Activated CD4-positive, alpha-beta T cell treated with anti-CD3 and anti-CD28 coated beads, Interleukin-2, amount 10 ng/mL, durations not matched to agents 24 days and 14 days (primary cell): ENCODE measurements around the gene SLC35F3. TPM values are rescaled to one million over a fixed set of nuclear protein-coding genes. Genes with fewer than 3 reads are reported as not detected.

Source experiments
- DNase-seq: peaks from one replicate; pipeline ENCODE4 v3.0.0; 2022
- H3K27ac Mint-ChIP-seq: one replicate; pipeline ENCODE4 v1.8.0; 2022; ENCODE audit warnings: mild to moderate bottlenecking, mixed read lengths
- H3K27me3 Mint-ChIP-seq: one replicate; pipeline ENCODE4 v1.8.0; 2022; ENCODE audit warnings: mixed read lengths
- H3K36me3 Mint-ChIP-seq: one replicate; pipeline ENCODE4 v1.8.0; 2022; ENCODE audit warnings: low read depth, mild to moderate bottlenecking, mixed read lengths
- H3K4me1 Mint-ChIP-seq: one replicate; pipeline ENCODE4 v1.8.0; 2021; ENCODE audit warnings: mixed read lengths
- H3K4me3 Mint-ChIP-seq: one replicate; pipeline ENCODE4 v1.8.0; 2022; ENCODE audit warnings: mild to moderate bottlenecking, moderate library complexity, mixed read lengths
- H3K9me3 Mint-ChIP-seq: one replicate; pipeline ENCODE4 v1.8.0; 2021; ENCODE audit warnings: mixed read lengths
- intact Hi-C: fragments of 100-400 bp; cut with micrococcal nuclease; formaldehyde crosslinking; loops from one replicate; pipeline ENCODE4 v1.15.1; 2023
- total RNA-seq: library from RNA; stranded (reverse); gene quantifications from 2 replicates; pipeline ENCODE4 v1.2.3, GENCODE V29; 2022

Gene SLC35F3
- total RNA-seq, 1 donor from 2014 or later, result 10.9 TPM

- peaks cover 12% of the 10 kb centered on the region for H3K27me3 Mint-ChIP-seq
- DNase-seq, result no peak
Measured at GRCh38 chr1:234307726-234308125, 403.2 kb downstream of the SLC35F3 start.

GRCh38 chr1:234309243-234309597 is 404.7 kb downstream of the SLC35F3 start:
- H3K27ac Mint-ChIP-seq, result no peak overlapping the region
- intact Hi-C loops, result no loop called here
- peaks cover 2% of the 10 kb centered on the region for H3K36me3 Mint-ChIP-seq
- H3K27me3 Mint-ChIP-seq, result peaks cover 10% of the 10 kb centered on the region
- H3K4me3 Mint-ChIP-seq, result no peak overlapping the region
- no peaks in the 10 kb centered on the region for H3K9me3 Mint-ChIP-seq
- DNase-seq, result no peak
- H3K4me1 Mint-ChIP-seq, result peaks cover 18% of the 10 kb centered on the region

More at GRCh38 chr1:234307726-234308125, 403.2 kb downstream of the SLC35F3 start:
- H3K36me3 Mint-ChIP-seq, result peaks cover 2% of the 10 kb centered on the region
- H3K27ac Mint-ChIP-seq, result no peak overlapping the region
- no peak overlapping the region for H3K4me3 Mint-ChIP-seq
- H3K4me1 Mint-ChIP-seq, result peaks cover 14% of the 10 kb centered on the region
- H3K9me3 Mint-ChIP-seq, result no peaks in the 10 kb centered on the region
- intact Hi-C loops, result no loop called here

DNA sequence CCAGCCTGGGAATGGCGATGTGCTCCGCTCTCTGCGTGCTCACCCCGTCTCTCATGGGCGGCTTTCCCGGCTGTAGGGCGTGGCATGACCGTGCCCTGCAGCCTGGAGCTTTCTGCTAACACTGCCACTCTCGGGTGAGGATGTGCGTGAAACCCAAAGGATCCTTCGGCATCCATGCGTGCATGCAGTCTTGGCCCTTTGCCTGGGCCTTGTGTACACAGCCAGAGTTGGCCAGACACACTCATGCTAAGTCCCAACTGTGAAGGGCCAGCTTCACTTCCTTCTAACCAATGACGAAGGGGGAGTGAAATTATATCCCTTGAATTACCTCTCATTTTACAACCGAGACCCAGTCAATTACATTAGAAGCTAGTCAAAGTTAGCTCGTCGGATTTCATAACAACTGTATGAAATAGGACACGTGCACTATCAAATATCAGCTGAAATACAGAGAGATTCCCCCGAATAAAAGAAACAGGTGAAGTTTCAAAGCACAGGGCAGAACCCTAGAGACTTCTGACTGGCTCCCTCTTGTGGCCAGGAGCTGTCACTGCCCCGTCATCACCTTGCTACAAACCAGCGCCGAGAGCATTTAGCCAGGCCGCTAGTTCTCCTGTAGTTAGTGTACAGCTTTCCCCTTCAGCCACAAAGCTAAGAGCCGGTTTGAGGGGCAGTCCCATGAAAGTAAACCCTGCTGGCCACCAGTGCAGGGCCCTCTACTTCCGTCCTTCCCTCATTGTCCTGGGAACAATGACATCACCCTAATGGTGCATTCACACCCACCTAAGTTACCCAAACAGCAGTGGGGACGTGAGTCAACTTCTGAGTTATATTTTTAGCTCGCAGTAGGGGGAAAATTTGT is 405.4 kb downstream of the SLC35F3 start:
- Mint-ChIP-seq H3K36me3 (no peaks in the 10 kb centered on the region), H3K27ac (peak overlapping the region; percentile 70)
- intact Hi-C loops, result loop anchor here (1.0 to 2.0 kb wide), 4 partner anchors 39 to 195 kb away; no protein-coding TSS in a partner anchor

DNA sequence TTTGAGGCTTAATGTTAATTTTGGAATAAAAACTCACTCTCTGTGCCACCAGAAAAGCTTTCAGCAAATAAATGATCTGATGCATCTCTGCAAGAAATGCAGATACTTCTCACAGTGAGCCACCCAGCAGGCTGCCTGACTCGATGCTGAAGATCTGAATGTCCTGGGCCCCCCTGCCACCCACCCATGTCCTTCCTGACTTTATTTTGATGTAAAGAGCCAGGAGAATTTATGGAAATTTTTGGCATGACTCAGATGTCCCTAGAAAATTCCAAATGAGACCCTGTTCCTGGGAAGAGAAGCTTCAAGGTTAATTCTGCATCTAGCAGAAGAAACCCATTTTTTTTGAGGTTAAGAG is 406.0 kb downstream of the SLC35F3 start:
- Mint-ChIP-seq H3K4me3 (no peak overlapping the region), H3K9me3 (no peaks in the 10 kb centered on the region), H3K4me1 (peaks cover 25% of the 10 kb centered on the region), H3K27ac (peak overlapping the region; percentile 70), H3K27me3 (peaks cover 5% of the 10 kb centered on the region), H3K36me3 (no peaks in the 10 kb centered on the region)
- no peak for DNase-seq
- intact Hi-C loops, result loop anchor here (1.0 to 2.0 kb wide), 4 partner anchors 40 to 196 kb away; no protein-coding TSS in a partner anchor

More for the DNA sequence above, 405.4 kb downstream of the SLC35F3 start:
- peaks cover 5% of the 10 kb centered on the region for H3K27me3 Mint-ChIP-seq
- DNase-seq, result peak; percentile 91
- no peaks in the 10 kb centered on the region for H3K9me3 Mint-ChIP-seq
- H3K4me3 Mint-ChIP-seq, result peak overlapping the region; percentile 50
- peaks cover 20% of the 10 kb centered on the region for H3K4me1 Mint-ChIP-seq

GRCh38 chr1:234311414-234311813 is 406.9 kb downstream of the SLC35F3 start:
- no peak for DNase-seq
- Mint-ChIP-seq H3K4me3 (no peak overlapping the region), H3K27me3 (peaks cover 5% of the 10 kb centered on the region), H3K27ac (no peak overlapping the region), H3K36me3 (no peaks in the 10 kb centered on the region), H3K4me1 (peaks cover 30% of the 10 kb centered on the region), H3K9me3 (no peaks in the 10 kb centered on the region)
- intact Hi-C loops, result loop anchor here (2.0 kb wide), 2 partner anchors 41 to 197 kb away; no protein-coding TSS in a partner anchor

GRCh38 chr1:234313171-234313570 is 408.7 kb downstream of the SLC35F3 start:
- Mint-ChIP-seq H3K27me3 (peaks cover 9% of the 10 kb centered on the region), H3K27ac (no peak overlapping the region), H3K9me3 (no peaks in the 10 kb centered on the region), H3K36me3 (no peaks in the 10 kb centered on the region), H3K4me3 (no peak overlapping the region), H3K4me1 (peaks cover 33% of the 10 kb centered on the region)
- no peak for DNase-seq
- intact Hi-C loops, result no loop called here

DNA sequence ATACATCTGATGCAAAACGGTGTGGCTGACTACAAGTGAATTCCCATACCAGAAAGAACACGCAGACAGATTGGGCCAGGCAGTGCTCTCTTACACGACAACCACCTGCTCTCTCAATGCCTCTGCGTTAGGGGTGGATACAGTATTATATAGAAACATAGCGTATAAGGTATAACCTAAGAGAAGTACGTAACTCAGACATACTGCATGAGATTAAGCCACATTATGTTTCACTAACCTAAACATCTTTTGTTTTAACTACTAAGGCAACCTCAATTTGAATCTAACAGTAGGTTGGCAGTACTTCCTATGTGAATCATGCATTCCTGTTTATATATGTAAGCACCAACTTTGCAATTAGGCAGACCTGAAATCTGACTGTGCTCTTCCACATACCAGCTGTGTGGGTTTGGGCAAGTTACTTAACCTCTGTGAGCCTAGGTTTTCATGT is 410.6 kb downstream of the SLC35F3 start:
- no peak for DNase-seq
- Mint-ChIP-seq H3K27me3 (peaks cover 11% of the 10 kb centered on the region), H3K9me3 (no peaks in the 10 kb centered on the region), H3K27ac (peak overlapping the region; percentile 25), H3K36me3 (no peaks in the 10 kb centered on the region), H3K4me3 (peak overlapping the region; percentile 0), H3K4me1 (peaks cover 27% of the 10 kb centered on the region)
- intact Hi-C loops, result no loop called here

- H3K9me3 Mint-ChIP-seq, result no peaks in the 10 kb centered on the region
- H3K27ac Mint-ChIP-seq, result peak overlapping the region; percentile 25
- DNase-seq, result no peak
- intact Hi-C loops, result no loop called here
- peaks cover 13% of the 10 kb centered on the region for H3K27me3 Mint-ChIP-seq
- no peaks in the 10 kb centered on the region for H3K36me3 Mint-ChIP-seq
- peak overlapping the region; percentile 20 for H3K4me3 Mint-ChIP-seq
- peaks cover 22% of the 10 kb centered on the region for H3K4me1 Mint-ChIP-seq
Measured at GRCh38 chr1:234315588-234315987, 411.1 kb downstream of the SLC35F3 start.

DNA sequence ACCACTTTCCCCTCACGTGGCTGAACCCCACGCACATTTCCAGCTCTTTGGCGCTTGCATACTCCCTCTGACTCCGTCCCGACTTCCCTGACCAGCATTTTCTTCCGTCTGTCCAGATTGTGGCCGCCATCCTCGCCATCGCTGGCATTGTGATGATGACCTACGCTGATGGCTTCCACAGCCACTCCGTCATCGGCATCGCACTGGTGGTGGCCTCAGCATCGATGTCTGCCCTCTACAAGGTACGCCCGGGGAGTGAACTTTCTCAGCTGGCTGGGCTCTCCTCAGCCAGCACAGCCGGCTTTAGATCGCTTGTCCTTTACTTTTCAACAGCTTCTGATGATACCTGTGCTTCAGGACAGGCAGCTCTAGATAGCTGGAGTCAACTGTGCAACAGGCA is 412.0 kb downstream of the SLC35F3 start:
- Mint-ChIP-seq H3K36me3 (no peaks in the 10 kb centered on the region), H3K4me1 (peaks cover 19% of the 10 kb centered on the region), H3K4me3 (no peak overlapping the region), H3K27ac (no peak overlapping the region), H3K27me3 (peaks cover 8% of the 10 kb centered on the region), H3K9me3 (no peaks in the 10 kb centered on the region)
- intact Hi-C loops, result no loop called here
- no peak for DNase-seq

DNA sequence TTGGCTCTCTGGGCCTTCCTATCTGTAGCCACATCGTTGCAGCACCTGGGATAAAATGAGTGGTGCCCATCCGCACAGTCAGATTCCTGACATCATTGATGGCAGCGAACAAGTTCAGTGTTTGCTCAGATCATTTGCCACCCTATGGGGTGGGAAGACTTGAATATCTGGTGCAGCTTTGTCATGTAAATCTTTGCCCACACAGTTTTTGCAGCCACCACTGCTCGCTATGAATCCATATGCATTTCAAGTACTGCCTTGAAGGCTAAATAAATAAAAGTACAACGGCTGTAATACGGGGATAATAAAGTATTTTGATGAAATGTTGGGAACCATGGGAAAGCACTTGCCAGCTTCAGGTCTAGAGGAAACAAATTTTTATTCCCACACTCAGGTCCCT is 412.5 kb downstream of the SLC35F3 start:
- Mint-ChIP-seq H3K36me3 (no peaks in the 10 kb centered on the region), H3K27ac (no peak overlapping the region), H3K9me3 (no peaks in the 10 kb centered on the region), H3K4me1 (peaks cover 19% of the 10 kb centered on the region), H3K27me3 (peaks cover 8% of the 10 kb centered on the region), H3K4me3 (no peak overlapping the region)
- intact Hi-C loops, result no loop called here
- no peak for DNase-seq

GRCh38 chr1:234320069-234320468 is 415.6 kb downstream of the SLC35F3 start:
- H3K4me3 Mint-ChIP-seq, result no peak overlapping the region
- intact Hi-C loops, result no loop called here

DNA sequence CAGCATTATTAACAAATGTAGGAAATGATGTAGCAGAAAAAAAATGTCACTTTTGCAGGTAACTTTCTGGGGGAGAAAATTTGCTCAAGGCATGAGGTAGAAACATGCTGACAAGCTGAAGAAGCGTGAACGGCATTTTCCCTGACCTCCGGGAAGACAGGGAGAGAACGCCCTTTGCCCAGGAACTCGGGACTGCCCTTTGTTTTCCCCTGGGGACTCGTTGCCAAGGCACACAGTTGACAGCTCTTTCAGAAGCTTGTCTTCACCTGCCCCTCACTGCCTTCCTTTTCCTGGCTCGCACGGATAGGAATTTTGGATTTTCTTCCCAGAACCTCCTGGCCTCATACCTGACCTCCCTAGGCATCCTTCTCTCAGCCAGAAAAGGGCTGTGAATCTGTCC is 416.1 kb downstream of the SLC35F3 start:
- no peak overlapping the region for H3K27ac Mint-ChIP-seq
- no peaks in the 10 kb centered on the region for H3K36me3 Mint-ChIP-seq
- H3K27me3 Mint-ChIP-seq, result peaks cover 14% of the 10 kb centered on the region
- H3K4me3 Mint-ChIP-seq, result no peak overlapping the region
- H3K4me1 Mint-ChIP-seq, result peaks cover 15% of the 10 kb centered on the region
- no peaks in the 10 kb centered on the region for H3K9me3 Mint-ChIP-seq
- intact Hi-C loops, result no loop called here
- no peak for DNase-seq

More at GRCh38 chr1:234320069-234320468, 415.6 kb downstream of the SLC35F3 start:
- H3K36me3 Mint-ChIP-seq, result no peaks in the 10 kb centered on the region
- no peak for DNase-seq
- peaks cover 19% of the 10 kb centered on the region for H3K4me1 Mint-ChIP-seq
- H3K27ac Mint-ChIP-seq, result no peak overlapping the region
- H3K27me3 Mint-ChIP-seq, result peaks cover 14% of the 10 kb centered on the region
- no peaks in the 10 kb centered on the region for H3K9me3 Mint-ChIP-seq

DNA sequence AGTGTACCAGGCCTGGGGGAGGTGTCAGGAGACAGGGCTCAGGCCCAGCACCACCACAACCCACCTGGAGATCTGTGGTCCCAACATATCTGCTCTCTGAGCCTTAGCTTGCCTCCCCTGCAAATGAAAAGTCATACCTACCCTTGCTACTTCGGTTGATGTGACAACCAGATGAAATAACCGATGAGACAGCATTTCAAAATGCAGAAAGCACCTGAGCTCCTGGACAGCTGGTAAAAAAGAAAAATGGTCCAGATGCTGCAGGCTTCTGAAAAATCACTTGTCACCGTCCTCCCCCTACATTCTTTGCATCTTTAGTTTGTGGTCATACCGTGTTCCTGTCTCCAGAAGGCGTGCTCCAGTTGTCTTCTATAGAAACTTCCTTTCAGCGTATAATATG is 416.8 kb downstream of the SLC35F3 start:
- H3K27me3 Mint-ChIP-seq, result peaks cover 16% of the 10 kb centered on the region
- H3K36me3 Mint-ChIP-seq, result peaks cover 2% of the 10 kb centered on the region
- peaks cover 18% of the 10 kb centered on the region for H3K4me1 Mint-ChIP-seq
- no peak for DNase-seq
- no peaks in the 10 kb centered on the region for H3K9me3 Mint-ChIP-seq
- no peak overlapping the region for H3K4me3 Mint-ChIP-seq
- intact Hi-C loops, result no loop called here
- H3K27ac Mint-ChIP-seq, result no peak overlapping the region

DNA sequence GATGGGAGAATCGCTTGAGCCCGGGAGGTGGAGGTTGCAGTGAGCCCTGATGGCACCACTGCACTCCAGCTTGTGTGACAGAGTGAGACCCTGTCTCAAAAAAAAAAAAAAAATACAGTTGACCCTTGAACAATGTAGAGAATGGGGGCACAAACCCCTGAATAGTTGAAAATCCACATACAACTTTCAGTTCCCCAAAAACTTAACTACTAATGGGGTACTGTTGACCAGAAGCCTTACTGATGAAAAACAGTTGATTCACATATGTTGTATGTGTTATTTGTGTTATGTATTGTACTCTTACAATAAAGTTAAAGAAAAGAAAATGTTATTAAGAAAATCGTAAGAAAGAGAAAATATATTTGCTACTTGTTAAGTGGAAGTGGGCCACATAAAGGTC is 417.6 kb downstream of the SLC35F3 start:
- Mint-ChIP-seq H3K27ac (no peak overlapping the region), H3K9me3 (no peaks in the 10 kb centered on the region), H3K36me3 (peaks cover 2% of the 10 kb centered on the region), H3K27me3 (peaks cover 16% of the 10 kb centered on the region), H3K4me1 (peaks cover 22% of the 10 kb centered on the region), H3K4me3 (no peak overlapping the region)
- no peak for DNase-seq
- intact Hi-C loops, result no loop called here
